Neural progenitor cell (in vitro differentiated cells): ENCODE data around the gene PARD3B.

ENCODE experiments used
- CTCF ChIP-seq: fragments of 200-600 bp; sonication (generic); IDR thresholded peaks from 2 replicates; pipeline ENCODE4 v1.5.1; 2017; ENCODE audit warnings: antibody characterized with exemption, mild to moderate bottlenecking
- EZH2 ChIP-seq: fragments of 200-600 bp; sonication (generic); IDR thresholded peaks from 2 replicates; pipeline ENCODE4 v1.6.1; 2017; ENCODE audit warnings: antibody characterized with exemption, mild to moderate bottlenecking, moderate library complexity
- EZH2phosphoT487 ChIP-seq: fragments of 200-600 bp; sonication (generic); IDR thresholded peaks from 2 replicates; pipeline ENCODE4 v1.6.1; 2017; ENCODE audit warnings: antibody characterized with exemption

GRCh38 chr2:204505488-204505887 lies 39.8 kb upstream of the PARD3B start:
- TF ChIP-seq CTCF (no peak), EZH2 (no peak), EZH2phosphoT487 (no peak)
